ENCODE results near the gene NT5M.

DNA sequence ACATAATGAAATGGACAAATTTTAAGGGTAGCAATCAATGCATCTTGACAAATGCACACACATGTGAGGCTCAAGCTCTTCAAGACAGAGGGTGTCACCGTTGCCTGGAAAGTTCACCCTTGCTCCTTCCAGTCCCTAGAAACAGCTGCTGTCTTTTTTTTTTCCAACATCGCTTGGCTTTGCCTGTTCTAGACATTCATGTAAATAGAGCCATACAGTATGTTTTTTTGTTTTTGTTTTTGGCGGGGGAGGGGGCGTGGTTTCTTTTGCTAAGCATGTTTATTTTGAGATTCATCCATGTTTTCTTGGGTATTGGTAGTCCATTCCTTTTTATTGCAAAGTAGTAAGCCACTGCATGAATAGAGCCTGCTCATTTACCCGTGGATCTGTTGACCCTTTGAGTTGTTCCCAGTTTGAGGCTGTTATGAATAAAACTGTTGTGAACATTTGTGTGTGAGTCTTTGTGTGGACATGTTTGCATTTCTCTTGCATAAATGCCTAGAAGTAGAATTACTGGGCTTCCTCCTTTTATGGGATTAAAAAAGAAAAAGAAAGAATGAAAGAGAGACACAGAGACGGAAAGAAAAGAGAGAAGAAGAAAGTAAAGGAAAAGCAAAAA, 78.4 kb downstream of the NT5M start:
- TF ChIP-seq, protein P1, sequence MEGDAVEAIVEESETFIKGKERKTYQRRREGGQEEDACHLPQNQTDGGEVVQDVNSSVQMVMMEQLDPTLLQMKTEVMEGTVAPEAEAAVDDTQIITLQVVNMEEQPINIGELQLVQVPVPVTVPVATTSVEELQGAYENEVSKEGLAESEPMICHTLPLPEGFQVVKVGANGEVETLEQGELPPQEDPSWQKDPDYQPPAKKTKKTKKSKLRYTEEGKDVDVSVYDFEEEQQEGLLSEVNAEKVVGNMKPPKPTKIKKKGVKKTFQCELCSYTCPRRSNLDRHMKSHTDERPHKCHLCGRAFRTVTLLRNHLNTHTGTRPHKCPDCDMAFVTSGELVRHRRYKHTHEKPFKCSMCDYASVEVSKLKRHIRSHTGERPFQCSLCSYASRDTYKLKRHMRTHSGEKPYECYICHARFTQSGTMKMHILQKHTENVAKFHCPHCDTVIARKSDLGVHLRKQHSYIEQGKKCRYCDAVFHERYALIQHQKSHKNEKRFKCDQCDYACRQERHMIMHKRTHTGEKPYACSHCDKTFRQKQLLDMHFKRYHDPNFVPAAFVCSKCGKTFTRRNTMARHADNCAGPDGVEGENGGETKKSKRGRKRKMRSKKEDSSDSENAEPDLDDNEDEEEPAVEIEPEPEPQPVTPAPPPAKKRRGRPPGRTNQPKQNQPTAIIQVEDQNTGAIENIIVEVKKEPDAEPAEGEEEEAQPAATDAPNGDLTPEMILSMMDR (IDR thresholded peaks at IDR 0.05): no peak
- TF ChIP-seq POLR2AphosphoS5 (IDR thresholded peaks at IDR 0.05; ENCODE audit: insufficient read depth in 1 of 2, low read depth in 1 of 2) (no peak), POLR2A (IDR thresholded peaks at IDR 0.05) (no peak)
